ENCODE results near the gene SYT15B.
"Not testable (repeated sequence)": the region's sequence is repeated elsewhere in the genome, so short reads cannot be mapped to it uniquely, and the experiment has no call there.

DNA sequence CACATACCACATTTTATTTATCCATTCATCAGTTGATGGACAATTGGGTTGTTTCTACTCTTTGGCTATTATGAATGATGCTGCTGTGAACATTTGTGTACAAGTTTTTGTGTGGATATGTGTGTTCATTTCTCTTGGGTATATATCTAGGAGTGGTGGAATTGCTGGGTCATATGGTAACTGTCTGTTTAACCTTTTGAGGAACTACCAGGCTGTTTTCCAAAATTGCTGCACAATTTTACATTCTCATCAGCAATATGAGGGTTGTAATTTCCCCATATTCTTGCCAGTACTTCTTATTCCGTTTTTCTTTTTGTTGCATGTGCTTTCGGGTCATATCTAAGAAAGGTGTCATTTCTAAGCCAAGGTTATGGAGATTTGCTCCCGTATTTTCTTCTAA is 38.3 kb downstream of the SYT15B start:
- TF ChIP-seq, protein P1, sequence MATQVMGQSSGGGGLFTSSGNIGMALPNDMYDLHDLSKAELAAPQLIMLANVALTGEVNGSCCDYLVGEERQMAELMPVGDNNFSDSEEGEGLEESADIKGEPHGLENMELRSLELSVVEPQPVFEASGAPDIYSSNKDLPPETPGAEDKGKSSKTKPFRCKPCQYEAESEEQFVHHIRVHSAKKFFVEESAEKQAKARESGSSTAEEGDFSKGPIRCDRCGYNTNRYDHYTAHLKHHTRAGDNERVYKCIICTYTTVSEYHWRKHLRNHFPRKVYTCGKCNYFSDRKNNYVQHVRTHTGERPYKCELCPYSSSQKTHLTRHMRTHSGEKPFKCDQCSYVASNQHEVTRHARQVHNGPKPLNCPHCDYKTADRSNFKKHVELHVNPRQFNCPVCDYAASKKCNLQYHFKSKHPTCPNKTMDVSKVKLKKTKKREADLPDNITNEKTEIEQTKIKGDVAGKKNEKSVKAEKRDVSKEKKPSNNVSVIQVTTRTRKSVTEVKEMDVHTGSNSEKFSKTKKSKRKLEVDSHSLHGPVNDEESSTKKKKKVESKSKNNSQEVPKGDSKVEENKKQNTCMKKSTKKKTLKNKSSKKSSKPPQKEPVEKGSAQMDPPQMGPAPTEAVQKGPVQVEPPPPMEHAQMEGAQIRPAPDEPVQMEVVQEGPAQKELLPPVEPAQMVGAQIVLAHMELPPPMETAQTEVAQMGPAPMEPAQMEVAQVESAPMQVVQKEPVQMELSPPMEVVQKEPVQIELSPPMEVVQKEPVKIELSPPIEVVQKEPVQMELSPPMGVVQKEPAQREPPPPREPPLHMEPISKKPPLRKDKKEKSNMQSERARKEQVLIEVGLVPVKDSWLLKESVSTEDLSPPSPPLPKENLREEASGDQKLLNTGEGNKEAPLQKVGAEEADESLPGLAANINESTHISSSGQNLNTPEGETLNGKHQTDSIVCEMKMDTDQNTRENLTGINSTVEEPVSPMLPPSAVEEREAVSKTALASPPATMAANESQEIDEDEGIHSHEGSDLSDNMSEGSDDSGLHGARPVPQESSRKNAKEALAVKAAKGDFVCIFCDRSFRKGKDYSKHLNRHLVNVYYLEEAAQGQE (IDR thresholded peaks at IDR 0.05; ENCODE audit: unreplicated experiment), result not testable (repeated sequence)
- TF ChIP-seq, protein P2, sequence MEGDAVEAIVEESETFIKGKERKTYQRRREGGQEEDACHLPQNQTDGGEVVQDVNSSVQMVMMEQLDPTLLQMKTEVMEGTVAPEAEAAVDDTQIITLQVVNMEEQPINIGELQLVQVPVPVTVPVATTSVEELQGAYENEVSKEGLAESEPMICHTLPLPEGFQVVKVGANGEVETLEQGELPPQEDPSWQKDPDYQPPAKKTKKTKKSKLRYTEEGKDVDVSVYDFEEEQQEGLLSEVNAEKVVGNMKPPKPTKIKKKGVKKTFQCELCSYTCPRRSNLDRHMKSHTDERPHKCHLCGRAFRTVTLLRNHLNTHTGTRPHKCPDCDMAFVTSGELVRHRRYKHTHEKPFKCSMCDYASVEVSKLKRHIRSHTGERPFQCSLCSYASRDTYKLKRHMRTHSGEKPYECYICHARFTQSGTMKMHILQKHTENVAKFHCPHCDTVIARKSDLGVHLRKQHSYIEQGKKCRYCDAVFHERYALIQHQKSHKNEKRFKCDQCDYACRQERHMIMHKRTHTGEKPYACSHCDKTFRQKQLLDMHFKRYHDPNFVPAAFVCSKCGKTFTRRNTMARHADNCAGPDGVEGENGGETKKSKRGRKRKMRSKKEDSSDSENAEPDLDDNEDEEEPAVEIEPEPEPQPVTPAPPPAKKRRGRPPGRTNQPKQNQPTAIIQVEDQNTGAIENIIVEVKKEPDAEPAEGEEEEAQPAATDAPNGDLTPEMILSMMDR (conservative IDR thresholded peaks at IDR 0.05; ENCODE audit: low read depth in 2 of 2), result not testable (repeated sequence)
